ENCODE measurements around the gene MAP2K3. TPM values are rescaled to one million over a fixed set of nuclear protein-coding genes. Genes with fewer than 3 reads are reported as not detected.
A peak's percentile ranks its signal among the peaks of the same experiment; 100 is the strongest.

MAP2K3 gene
- total RNA-seq, 6 donors from 2014 or later = 45.1 to 134 (median 79.5) TPM

DNA sequence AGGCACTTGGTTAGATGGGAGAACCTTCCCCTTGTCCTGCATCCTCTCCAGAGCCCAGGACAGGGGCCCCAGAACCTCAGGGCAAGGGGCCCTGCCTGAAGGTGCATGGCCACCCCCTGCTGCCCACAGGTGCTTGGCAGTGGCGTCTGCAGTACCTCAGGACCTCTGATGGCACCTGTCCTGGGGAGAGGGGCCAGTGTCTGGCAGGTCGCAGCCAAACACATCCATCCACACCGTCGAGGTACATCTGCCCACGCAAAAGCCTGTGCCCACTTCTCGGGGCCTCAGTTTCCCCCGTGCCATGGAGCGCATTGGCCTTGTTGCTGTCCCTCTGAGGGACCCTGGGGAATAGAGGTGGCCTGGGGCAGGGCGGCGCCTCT lies 9.3 kb downstream of the MAP2K3 start:
- ATAC-seq (ENCODE audit: low FRiP score in 2 of 2) (no peak), DNase-seq (no peak)
- Histone ChIP-seq H3K27me3 (no peaks in the 10 kb centered on the region), H3K4me3 (no peak overlapping the region), H3K36me3 (peaks cover 9 to 38% (median 18%) of the 10 kb centered on the region in 4 donors), H3K4me1 (peaks cover 14 to 38% (median 18%) of the 10 kb centered on the region in 4 donors), H3K9me3 (no peaks in the 10 kb centered on the region), H3K27ac (no peak overlapping the region)
- WGBS, 2 donors = 59 to 72% methylated on average over 10 of the region's 10 CpGs
- TF ChIP-seq, protein P1, sequence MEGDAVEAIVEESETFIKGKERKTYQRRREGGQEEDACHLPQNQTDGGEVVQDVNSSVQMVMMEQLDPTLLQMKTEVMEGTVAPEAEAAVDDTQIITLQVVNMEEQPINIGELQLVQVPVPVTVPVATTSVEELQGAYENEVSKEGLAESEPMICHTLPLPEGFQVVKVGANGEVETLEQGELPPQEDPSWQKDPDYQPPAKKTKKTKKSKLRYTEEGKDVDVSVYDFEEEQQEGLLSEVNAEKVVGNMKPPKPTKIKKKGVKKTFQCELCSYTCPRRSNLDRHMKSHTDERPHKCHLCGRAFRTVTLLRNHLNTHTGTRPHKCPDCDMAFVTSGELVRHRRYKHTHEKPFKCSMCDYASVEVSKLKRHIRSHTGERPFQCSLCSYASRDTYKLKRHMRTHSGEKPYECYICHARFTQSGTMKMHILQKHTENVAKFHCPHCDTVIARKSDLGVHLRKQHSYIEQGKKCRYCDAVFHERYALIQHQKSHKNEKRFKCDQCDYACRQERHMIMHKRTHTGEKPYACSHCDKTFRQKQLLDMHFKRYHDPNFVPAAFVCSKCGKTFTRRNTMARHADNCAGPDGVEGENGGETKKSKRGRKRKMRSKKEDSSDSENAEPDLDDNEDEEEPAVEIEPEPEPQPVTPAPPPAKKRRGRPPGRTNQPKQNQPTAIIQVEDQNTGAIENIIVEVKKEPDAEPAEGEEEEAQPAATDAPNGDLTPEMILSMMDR (IDR thresholded peaks at IDR 0.05) = no peak
- no peak for TF ChIP-seq POLR2AphosphoS5 (IDR thresholded peaks at IDR 0.05)
- TF ChIP-seq EP300 (IDR thresholded peaks at IDR 0.05) = no peak
- no peak for TF ChIP-seq POLR2A (IDR thresholded peaks at IDR 0.05)

DNA sequence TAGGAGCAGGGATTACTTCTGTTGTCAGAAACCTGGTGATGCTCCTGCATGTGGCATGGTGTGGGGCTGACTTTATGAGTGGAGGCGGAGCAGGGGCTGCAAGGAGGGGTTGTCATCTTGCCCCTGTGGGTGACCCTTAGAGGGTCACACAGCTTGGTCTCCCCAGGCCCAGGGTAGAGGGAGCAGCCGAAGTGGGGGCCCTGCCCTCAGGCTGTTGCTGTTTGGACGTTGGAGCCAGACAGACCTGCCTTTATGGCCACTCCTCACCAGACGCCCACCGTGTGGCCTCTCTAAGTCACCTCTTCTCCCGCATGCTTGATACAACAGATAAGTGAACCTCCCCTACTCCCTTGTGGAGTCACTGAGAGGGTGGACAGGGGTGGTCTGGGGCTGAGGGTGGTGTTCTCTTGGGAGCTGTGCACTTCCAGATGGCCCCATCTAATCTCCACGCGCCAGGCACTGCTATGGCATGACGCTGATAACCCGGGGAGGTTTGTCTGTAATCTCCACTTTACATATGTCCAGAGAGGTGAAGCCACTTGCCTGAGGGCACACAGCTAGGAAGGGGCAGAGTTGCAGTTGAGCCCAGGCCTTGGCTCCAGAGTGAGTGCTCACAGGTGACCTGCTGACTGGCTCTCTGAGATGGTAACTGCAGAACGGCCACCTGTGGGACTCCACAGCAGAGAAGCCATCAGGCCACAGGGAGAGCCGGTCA lies 10.0 kb downstream of the MAP2K3 start:
- peaks cover 8 to 32% (median 12%) of the 10 kb centered on the region in 4 donors for H3K4me1 ChIP-seq
- WGBS, 2 donors = 72 to 74% methylated on average over 12 of the region's 12 CpGs
- ATAC-seq (ENCODE audit: low FRiP score in 2 of 2) (no peak), DNase-seq (no peak)
- no peaks in the 10 kb centered on the region for H3K27me3 ChIP-seq
- H3K9me3 ChIP-seq = no peaks in the 10 kb centered on the region
- TF ChIP-seq, protein P1 (IDR thresholded peaks at IDR 0.05) = no peak
- TF ChIP-seq POLR2A (IDR thresholded peaks at IDR 0.05) (no peak), EP300 (IDR thresholded peaks at IDR 0.05) (no peak), POLR2AphosphoS5 (IDR thresholded peaks at IDR 0.05) (no peak)
- peaks cover 10 to 45% (median 25%) of the 10 kb centered on the region in 4 donors for H3K36me3 ChIP-seq
- H3K4me3 ChIP-seq = no peak overlapping the region
- no peak overlapping the region for H3K27ac ChIP-seq

DNA sequence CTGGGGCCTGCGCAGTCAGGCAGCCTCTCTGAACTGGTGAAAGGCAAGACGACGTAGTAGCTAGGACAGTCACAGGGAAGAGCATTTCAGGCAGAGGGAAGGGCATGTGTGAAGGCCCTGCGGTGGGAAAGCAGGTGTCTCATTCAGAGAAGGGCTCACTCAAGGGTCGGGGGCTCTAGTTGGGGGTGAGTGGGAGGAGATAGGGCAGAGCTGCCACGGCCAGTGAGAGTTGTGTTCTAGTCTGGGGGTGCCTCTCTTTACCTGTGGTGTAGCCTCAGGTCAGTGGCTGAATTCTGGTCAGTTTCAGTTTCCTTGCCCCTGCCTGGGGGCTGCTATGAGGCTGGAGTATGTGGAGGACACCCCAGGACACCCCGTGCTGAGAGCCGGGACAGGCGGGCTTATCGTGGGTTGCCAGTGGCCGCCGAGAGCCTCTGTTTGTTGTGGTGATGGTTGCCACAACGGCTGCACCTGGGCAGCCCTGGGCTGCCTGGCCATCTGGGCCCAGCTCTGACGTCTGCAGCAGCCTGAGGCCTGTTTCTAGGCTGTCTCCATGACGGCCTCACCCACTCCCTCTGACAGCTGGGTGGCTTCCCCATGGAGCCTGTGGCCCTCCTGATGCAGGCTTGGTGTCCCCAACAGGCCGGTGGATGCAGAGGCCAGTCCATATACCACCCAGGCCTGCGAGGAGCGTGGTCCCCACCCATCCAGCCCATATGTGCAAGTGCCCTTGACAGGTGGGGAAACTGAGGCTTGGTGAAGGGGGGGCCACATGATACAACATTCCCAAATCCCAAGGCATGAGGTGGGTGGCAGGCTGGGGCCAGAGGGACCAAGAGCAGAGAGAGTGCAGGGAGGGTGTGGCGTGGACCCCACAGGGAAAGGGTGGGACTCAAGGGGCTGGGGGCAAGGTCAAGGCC lies 10.8 kb downstream of the MAP2K3 start:
- Histone ChIP-seq H3K36me3 (peaks cover 13 to 53% (median 32%) of the 10 kb centered on the region in 4 donors), H3K9me3 (no peaks in the 10 kb centered on the region), H3K27ac (no peak overlapping the region), H3K27me3 (no peaks in the 10 kb centered on the region), H3K4me1 (peaks cover 0 to 24% (median 4%) of the 10 kb centered on the region in 4 donors), H3K4me3 (no peak overlapping the region)
- 70 to 81% methylated on average over 19 of the region's 19 CpGs for WGBS, 2 donors
- ATAC-seq (ENCODE audit: low FRiP score in 2 of 2) = peak; percentile 0 to 27
- DNase-seq = no peak
- TF ChIP-seq EP300 (IDR thresholded peaks at IDR 0.05) = no peak

DNA sequence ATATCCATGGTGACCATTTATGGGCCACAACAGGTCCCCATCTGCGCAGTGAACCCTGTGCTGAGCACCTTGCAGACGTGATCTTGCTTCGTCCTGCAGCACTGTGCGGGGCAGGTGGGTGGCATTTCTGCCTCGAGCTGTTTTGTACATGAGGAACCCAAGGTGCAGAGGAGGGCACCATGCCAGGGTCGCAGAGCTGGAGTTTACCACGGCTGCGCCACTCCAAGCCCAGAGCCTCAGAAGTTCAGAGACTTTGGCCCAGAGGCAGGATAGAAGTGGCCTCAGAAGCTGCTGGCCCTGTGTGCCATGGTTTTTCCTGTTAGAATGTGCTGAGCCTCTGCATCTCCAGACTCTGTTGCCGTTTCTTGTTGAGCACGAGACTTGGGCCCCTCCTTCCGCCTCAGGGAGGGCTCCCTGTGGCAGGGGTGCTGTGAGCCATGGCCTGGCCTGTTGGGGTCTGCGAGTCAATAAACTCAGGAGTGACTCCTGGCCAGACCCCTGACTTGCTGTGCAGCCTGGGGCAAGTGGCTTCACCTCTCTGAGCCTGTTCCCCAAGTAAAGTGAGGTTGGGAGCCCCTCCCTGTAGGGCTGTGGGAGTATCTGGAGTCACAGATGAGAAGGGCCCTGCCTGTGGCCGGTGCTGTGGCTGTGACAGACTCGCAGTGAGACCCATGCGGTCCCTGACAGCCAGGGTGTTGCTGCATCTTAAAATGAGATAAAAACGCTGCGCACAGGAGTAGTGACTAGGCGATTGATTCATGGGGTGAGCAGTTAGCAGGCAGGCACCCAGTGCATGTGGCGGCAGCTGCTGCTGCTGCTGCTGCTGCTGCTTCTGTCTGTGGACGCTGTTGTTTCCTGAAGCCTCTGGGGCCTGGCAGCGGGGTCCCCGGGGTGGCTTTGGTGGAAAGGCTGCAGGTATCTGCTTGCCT lies 11.8 kb downstream of the MAP2K3 start:
- no peaks in the 10 kb centered on the region for H3K27me3 ChIP-seq
- no peak overlapping the region for H3K4me3 ChIP-seq
- TF ChIP-seq, protein P1 (IDR thresholded peaks at IDR 0.05) = no peak
- TF ChIP-seq POLR2AphosphoS5 (IDR thresholded peaks at IDR 0.05) (no peak), POLR2A (IDR thresholded peaks at IDR 0.05) (no peak), EP300 (IDR thresholded peaks at IDR 0.05) (no peak)
- no peaks in the 10 kb centered on the region for H3K9me3 ChIP-seq
- peaks cover 0 to 22% (median 2%) of the 10 kb centered on the region in 4 donors for H3K4me1 ChIP-seq
- H3K36me3 ChIP-seq = peaks cover 18 to 63% (median 43%) of the 10 kb centered on the region in 4 donors
- DNase-seq (no peak), ATAC-seq (ENCODE audit: low FRiP score in 2 of 2) (no peak)
- WGBS, 2 donors = 68 to 72% methylated on average over 21 to 22 of the region's 22 CpGs
- H3K27ac ChIP-seq = no peak overlapping the region
